Keratinocyte (primary cell): ENCODE results near the gene SREBF2.

Experiments
- EZH2 ChIP-seq: IDR thresholded peaks from one replicate; pipeline ENCODE4 v1.6.1; 2012; ENCODE audit warnings: inconsistent platforms, mild to moderate bottlenecking, low read length, moderate library complexity
- TF ChIP-seq, protein P1 (sequence below), 3 experiments: IDR thresholded peaks in 1 of 3; conservative IDR thresholded peaks in 1 of 3; optimal IDR thresholded peaks in 1 of 3; 2 replicates in 2 of 3; 3 replicates in 1 of 3; pipeline versions ENCODE3 to v1.5.1; 2011; ENCODE audit warnings: low read length in 3 of 3, mild to moderate bottlenecking in 3 of 3, moderate library complexity in 2 of 3, control low read depth in 1 of 3, inconsistent platforms in 1 of 3; ENCODE audit not compliant: insufficient read depth in 2 of 3; ENCODE audit errors: extremely low read depth in 1 of 3

DNA sequence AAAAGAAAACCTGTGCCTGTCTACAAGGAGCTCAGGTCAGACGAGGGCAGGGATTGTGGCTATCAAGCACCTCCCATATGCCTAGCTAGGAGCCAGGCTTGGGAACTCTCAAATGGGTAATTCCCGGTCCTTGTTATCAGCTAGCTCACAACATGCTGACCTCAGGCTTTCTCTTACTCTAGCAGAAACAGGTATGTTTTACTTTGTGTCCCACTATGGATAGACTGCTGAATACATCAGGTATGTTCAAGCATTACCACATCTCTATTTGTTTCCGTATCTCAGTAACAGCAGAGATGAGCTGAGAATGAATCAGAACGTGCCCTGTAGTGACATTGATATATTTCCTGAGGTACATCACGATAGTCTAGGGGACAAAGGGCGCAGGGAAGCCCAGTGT, 52.6 kb downstream of the SREBF2 start:
- TF ChIP-seq, protein P1, sequence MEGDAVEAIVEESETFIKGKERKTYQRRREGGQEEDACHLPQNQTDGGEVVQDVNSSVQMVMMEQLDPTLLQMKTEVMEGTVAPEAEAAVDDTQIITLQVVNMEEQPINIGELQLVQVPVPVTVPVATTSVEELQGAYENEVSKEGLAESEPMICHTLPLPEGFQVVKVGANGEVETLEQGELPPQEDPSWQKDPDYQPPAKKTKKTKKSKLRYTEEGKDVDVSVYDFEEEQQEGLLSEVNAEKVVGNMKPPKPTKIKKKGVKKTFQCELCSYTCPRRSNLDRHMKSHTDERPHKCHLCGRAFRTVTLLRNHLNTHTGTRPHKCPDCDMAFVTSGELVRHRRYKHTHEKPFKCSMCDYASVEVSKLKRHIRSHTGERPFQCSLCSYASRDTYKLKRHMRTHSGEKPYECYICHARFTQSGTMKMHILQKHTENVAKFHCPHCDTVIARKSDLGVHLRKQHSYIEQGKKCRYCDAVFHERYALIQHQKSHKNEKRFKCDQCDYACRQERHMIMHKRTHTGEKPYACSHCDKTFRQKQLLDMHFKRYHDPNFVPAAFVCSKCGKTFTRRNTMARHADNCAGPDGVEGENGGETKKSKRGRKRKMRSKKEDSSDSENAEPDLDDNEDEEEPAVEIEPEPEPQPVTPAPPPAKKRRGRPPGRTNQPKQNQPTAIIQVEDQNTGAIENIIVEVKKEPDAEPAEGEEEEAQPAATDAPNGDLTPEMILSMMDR (optimal IDR thresholded peaks at IDR 0.05 in 1 of 3, IDR thresholded peaks at IDR 0.05 in 1 of 3, conservative IDR thresholded peaks at IDR 0.05 in 1 of 3; ENCODE audit: extremely low read depth in 1 of 3, insufficient read depth in 2 of 3, low read length in 3 of 3), result no peak
- TF ChIP-seq EZH2, result no peak
